GM12878 (cell line): ENCODE results near the gene MSI2. TPM values are rescaled to one million over a fixed set of nuclear protein-coding genes. Genes with fewer than 3 reads are reported as not detected.

ENCODE experiments used
- BCLAF1 ChIP-seq: fragments of 450-650 bp; IDR thresholded peaks from 2 replicates; pipeline ENCODE4 v1.6.1; 2017; ENCODE audit warnings: antibody characterized with exemption, mild to moderate bottlenecking, moderate library complexity
- CBX5 ChIP-seq: sonication (generic); IDR thresholded peaks from 2 replicates; pipeline ENCODE4 v1.6.1; 2016; ENCODE audit warnings: low read depth, moderate library complexity, mild to moderate bottlenecking, inconsistent platforms
- CEBPB ChIP-seq, 2 experiments: fragments of 150-350 bp in 1 of 2; IDR thresholded peaks; 2 replicates each; pipeline ENCODE4 v1.6.1; 2012 to 2014; ENCODE audit warnings: low read depth in 2 of 2, low read length in 2 of 2, borderline replicate concordance in 1 of 2, inconsistent platforms in 1 of 2
- CEBPZ ChIP-seq: fragments of 150-350 bp; IDR thresholded peaks from 2 replicates; pipeline ENCODE4 v1.6.1; 2016; ENCODE audit warnings: low read depth, low read length
- CTCF ChIP-seq, 3 experiments: IDR thresholded peaks in 2 of 3; conservative IDR thresholded peaks in 1 of 3; 2 replicates each; pipeline ENCODE4 v1.5.1; 2011; ENCODE audit warnings: low read depth in 3 of 3, low read length in 3 of 3, mild to moderate bottlenecking in 3 of 3, control low read depth in 2 of 3, moderate library complexity in 2 of 3, inconsistent platforms in 1 of 3, mixed read lengths in 1 of 3; ENCODE audit not compliant: control insufficient read depth in 2 of 3, insufficient read depth in 1 of 3; ENCODE audit errors: extremely low read depth in 1 of 3
- LARP7 ChIP-seq: fragments of 450-650 bp; IDR thresholded peaks from 2 replicates; pipeline ENCODE4 v1.6.1; 2017; ENCODE audit warnings: mild to moderate bottlenecking
- MYB ChIP-seq: fragments of 150-350 bp; IDR thresholded peaks from 2 replicates; pipeline ENCODE4 v1.6.1; 2014; ENCODE audit warnings: mild to moderate bottlenecking, low read depth, low read length, borderline replicate concordance
- MYC ChIP-seq: IDR thresholded peaks from 2 replicates; pipeline ENCODE4 v1.6.1; 2011; ENCODE audit warnings: mild to moderate bottlenecking, low read length, moderate library complexity, inconsistent platforms; ENCODE audit not compliant: insufficient read depth, insufficient replicate concordance, insufficient read length, severe bottlenecking
- NR2C2 ChIP-seq: IDR thresholded peaks from 2 replicates; pipeline ENCODE4 v1.6.1; 2011; ENCODE audit warnings: borderline replicate concordance, low read depth; ENCODE audit not compliant: control insufficient read depth, insufficient read length
- PBX3 ChIP-seq: IDR thresholded peaks from 2 replicates; pipeline ENCODE4 v1.6.1; 2011; ENCODE audit warnings: mild to moderate bottlenecking, low read depth, low read length, moderate library complexity; ENCODE audit not compliant: insufficient replicate concordance
- RBBP5 ChIP-seq: fragments of 200-600 bp; sonication (generic); conservative IDR thresholded peaks from 2 replicates; pipeline ENCODE4 v1.6.1; 2016
- SPI1 ChIP-seq: IDR thresholded peaks from 2 replicates; pipeline ENCODE4 v1.6.1; 2011; ENCODE audit warnings: low read depth, mild to moderate bottlenecking, low read length, moderate library complexity, borderline replicate concordance; ENCODE audit not compliant: insufficient read depth
- YBX1 ChIP-seq: fragments of 450-650 bp; IDR thresholded peaks from 2 replicates; pipeline ENCODE4 v1.6.1; 2016; ENCODE audit warnings: antibody characterized with exemption
- ZBED1 ChIP-seq: IDR thresholded peaks from 2 replicates; pipeline ENCODE4 v1.6.1; 2016; ENCODE audit warnings: borderline replicate concordance
- ZNF592 ChIP-seq: fragments of 450-650 bp; IDR thresholded peaks from 2 replicates; pipeline ENCODE4 v1.6.1; 2017; ENCODE audit warnings: mild to moderate bottlenecking, moderate library complexity
- polyA plus RNA-seq, 11 experiments: library from polyadenylated mRNA; depleted of rRNA in 4 of 11; unstranded in 6 of 11; stranded (reverse) in 5 of 11; fragments of >200 nt; fragmentation: Nextera tagmentation in 4 of 11; fragmentation: Illumina TruSeq in 1 of 11; extraction: Ambion mirVana in 4 of 11; extraction: Trizol in 1 of 11; gene quantifications; 1 replicate in 1 of 11; 2 replicates in 10 of 11; pipeline versions ENCODE4 v1.2.1 to v1.2.3, GENCODE V29; 2011 to 2016; ENCODE audit warnings: inconsistent platforms in 2 of 11, missing spikeins in 2 of 11, low read depth in 1 of 11
- total RNA-seq, 4 experiments: library from RNA; depleted of rRNA in 3 of 4; stranded (reverse); fragments of >200 nt in 3 of 4; fragmentation: Illumina TruSeq in 1 of 4; extraction: Trizol in 1 of 4; gene quantifications; 2 replicates each; pipeline versions ENCODE4 v1.2.1 to v1.2.3, GENCODE V29; 2013 to 2021

MSI2 gene
- total and polyA plus RNA-seq, 10 of the 15 experiments (the other 5 are each of a cell fraction or from before 2014, with no cell fraction given), result 6.1 to 76.1 (median 42.0) TPM

- TF ChIP-seq ZNF592, result no peak
- no peak for TF ChIP-seq CEBPB (IDR thresholded peaks at IDR 0.05; ENCODE audit: borderline replicate concordance in 1 of 2, low read depth in 2 of 2, low read length in 2 of 2)
- no peak for TF ChIP-seq LARP7
- no peak for TF ChIP-seq BCLAF1
- TF ChIP-seq NR2C2, result no peak
- no peak for TF ChIP-seq MYC
- no peak for TF ChIP-seq SPI1
- no peak for TF ChIP-seq RBBP5
- no peak for TF ChIP-seq ZBED1
- TF ChIP-seq MYB, result no peak
- no peak for TF ChIP-seq CBX5
- no peak for TF ChIP-seq CEBPZ
- no peak for TF ChIP-seq YBX1
- TF ChIP-seq PBX3, result no peak
- no peak for TF ChIP-seq CTCF (IDR thresholded peaks at IDR 0.05 in 2 of 3, conservative IDR thresholded peaks at IDR 0.05 in 1 of 3; ENCODE audit: control insufficient read depth in 2 of 3, extremely low read depth in 1 of 3, insufficient read depth in 1 of 3, low read depth in 3 of 3, low read length in 3 of 3)
Measured at GRCh38 chr17:57356153-57356718, 99.9 kb downstream of the MSI2 start (continued).
